H1 (cell line): ENCODE measurements around the gene PLVAP. TPM values are rescaled to one million over a fixed set of nuclear protein-coding genes. Genes with fewer than 3 reads are reported as not detected.
A peak's percentile ranks its signal among the peaks of the same experiment; 100 is the strongest.

Source experiments
- CTCF ChIA-PET: fragments of 300-600 bp; sonication (Branson Sonifier 250); formaldehyde crosslinking; loops from one replicate; lab custom pipeline; 2021; ENCODE audit not compliant: partially characterized antibody; lab: Charles Lee
- POLR2A ChIA-PET: fragments of 300-600 bp; sonication (Branson Sonifier 250); formaldehyde crosslinking; loops from one replicate; lab custom pipeline; 2021; ENCODE audit warnings: inconsistent platforms; ENCODE audit not compliant: partially characterized antibody; lab: Charles Lee
- DNase-seq, 2 experiments: peaks; one replicate each; pipeline versions ENCODE4 v3.0.0 to v3.0.0-alpha.2; 2010 to 2022; ENCODE audit warnings: low spot score in 2 of 2, low read depth in 1 of 2, mixed read lengths in 1 of 2
- FAIRE-seq: peaks from 2 replicates; lab custom pipeline; 2011; peaks lifted over from hg19 to GRCh38; lab: Jason Lieb, UNC
- H2AFZ ChIP-seq: 2 replicates; pipeline ENCODE4 v1.8.1; 2012; ENCODE audit warnings: low read length, inconsistent platforms
- H2AK5ac ChIP-seq: 2 replicates; pipeline ENCODE4 v1.6.1; 2013; ENCODE audit warnings: low read depth, low read length
- H2BK120ac ChIP-seq: replicated peaks from 2 replicates; pipeline ENCODE3; 2013; ENCODE audit warnings: low read depth, low read length, inconsistent platforms
- H2BK12ac ChIP-seq: 2 replicates; pipeline ENCODE4 v1.6.1; 2013; ENCODE audit warnings: low read depth, low read length
- H2BK15ac ChIP-seq: 2 replicates; pipeline ENCODE4 v1.6.1; 2013; ENCODE audit warnings: low read length
- H2BK20ac ChIP-seq: 2 replicates; pipeline ENCODE4 v1.6.1; 2013; ENCODE audit warnings: low read length
- H2BK5ac ChIP-seq: 2 replicates; pipeline ENCODE4 v1.6.1; 2013; ENCODE audit warnings: low read depth, low read length
- H3K14ac ChIP-seq: 2 replicates; pipeline ENCODE4 v1.6.1; 2013; ENCODE audit warnings: inconsistent platforms; ENCODE audit not compliant: insufficient read length
- H3K18ac ChIP-seq: 2 replicates; pipeline ENCODE4 v1.6.1; 2013; ENCODE audit warnings: low read length; ENCODE audit errors: extremely low read depth
- H3K23ac ChIP-seq: 2 replicates; pipeline ENCODE4 v1.6.1; 2013; ENCODE audit warnings: inconsistent platforms; ENCODE audit not compliant: insufficient read length
- H3K23me2 ChIP-seq: 2 replicates; pipeline ENCODE4 v1.6.1; 2013; ENCODE audit warnings: low read depth, low read length
- H3K27ac ChIP-seq: 2 replicates; pipeline ENCODE4 v1.6.1; 2011; ENCODE audit warnings: low read depth, low read length, inconsistent platforms
- H3K27me3 ChIP-seq, 4 experiments: replicated peaks in 1 of 4; 1 replicate in 1 of 4; 2 replicates in 3 of 4; pipeline versions ENCODE4 v1.6.1 to v1.8.1; 2011 to 2013; ENCODE audit warnings: low read length in 3 of 4, mild to moderate bottlenecking in 3 of 4, inconsistent platforms in 2 of 4, mixed read lengths in 2 of 4, moderate library complexity in 1 of 4; ENCODE audit not compliant: control insufficient read depth in 3 of 4, insufficient read depth in 3 of 4; ENCODE audit errors: extremely low read depth in 1 of 4
- H3K36me3 ChIP-seq, 4 experiments: 2 replicates each; pipeline versions ENCODE4 v1.6.1 to v1.8.1; 2011 to 2013; ENCODE audit warnings: mild to moderate bottlenecking in 4 of 4, low read length in 3 of 4, moderate library complexity in 2 of 4, control low read depth in 1 of 4, inconsistent platforms in 1 of 4; ENCODE audit not compliant: insufficient read depth in 4 of 4, control insufficient read depth in 2 of 4
- H3K4ac ChIP-seq: replicated peaks from 2 replicates; pipeline ENCODE3; 2013; ENCODE audit warnings: low read length, low read depth, mixed read lengths, inconsistent platforms; ENCODE audit not compliant: insufficient read length
- H3K4me1 ChIP-seq, 4 experiments: replicated peaks in 1 of 4; 1 replicate in 1 of 4; 2 replicates in 3 of 4; pipeline versions ENCODE4 v1.6.1 to v1.8.1; 2011 to 2013; ENCODE audit warnings: low read length in 3 of 4, inconsistent platforms in 2 of 4, mixed read lengths in 1 of 4; ENCODE audit not compliant: insufficient read depth in 4 of 4, control insufficient read depth in 3 of 4
- H3K4me2 ChIP-seq, 2 experiments: 2 replicates each; pipeline versions ENCODE4 v1.6.1 to v1.8.1; 2011 to 2013; ENCODE audit warnings: low read depth in 2 of 2, low read length in 2 of 2, control low read depth in 1 of 2, inconsistent platforms in 1 of 2, mild to moderate bottlenecking in 1 of 2; ENCODE audit not compliant: insufficient read depth in 1 of 2
- H3K4me3 ChIP-seq, 4 experiments: fragments of 200-600, 300-600 bp in 1 of 4; sonication (generic), shearing (Covaris generic), sonication (Bioruptor Twin) in 1 of 4; 2 replicates each; pipeline versions ENCODE4 v1.5.1 to v1.8.1; 2011 to 2016; ENCODE audit warnings: low read length in 4 of 4, low read depth in 3 of 4, control low read depth in 2 of 4, inconsistent platforms in 2 of 4, mild to moderate bottlenecking in 2 of 4, mixed read lengths in 1 of 4, moderate library complexity in 1 of 4; ENCODE audit not compliant: insufficient read depth in 2 of 4; ENCODE audit errors: extremely low read depth in 1 of 4
- H3K56ac ChIP-seq: replicated peaks from 2 replicates; pipeline ENCODE3; 2013; ENCODE audit warnings: low read depth, mild to moderate bottlenecking, mixed read lengths, low read length, inconsistent platforms; ENCODE audit not compliant: insufficient read length
- H3K79me1 ChIP-seq: 2 replicates; pipeline ENCODE4 v1.6.1; 2013; ENCODE audit warnings: low read depth, low read length, control low read depth
- H3K79me2 ChIP-seq, 2 experiments: 2 replicates each; pipeline versions ENCODE4 v1.6.1 to v1.8.1; 2012 to 2013; ENCODE audit warnings: low read length in 2 of 2, mild to moderate bottlenecking in 2 of 2, inconsistent platforms in 1 of 2; ENCODE audit not compliant: insufficient read depth in 2 of 2, control insufficient read depth in 1 of 2
- H3K9ac ChIP-seq, 4 experiments: replicated peaks in 1 of 4; 1 replicate in 1 of 4; 2 replicates in 3 of 4; pipeline versions ENCODE4 v1.6.1 to v1.8.1; 2011 to 2013; ENCODE audit warnings: low read depth in 3 of 4, low read length in 3 of 4, control low read depth in 2 of 4, mild to moderate bottlenecking in 2 of 4, moderate library complexity in 2 of 4, inconsistent platforms in 1 of 4; ENCODE audit errors: extremely low read depth in 1 of 4
- H3K9me3 ChIP-seq, 2 experiments: 2 replicates each; pipeline versions ENCODE4 v1.6.1 to v1.8.1; 2012 to 2013; ENCODE audit warnings: mild to moderate bottlenecking in 2 of 2, moderate library complexity in 2 of 2, control low read depth in 1 of 2, inconsistent platforms in 1 of 2, low read depth in 1 of 2, low read length in 1 of 2, mixed read lengths in 1 of 2; ENCODE audit not compliant: insufficient read depth in 2 of 2
- H4K20me1 ChIP-seq, 2 experiments: replicated peaks in 1 of 2; 2 replicates each; pipeline versions ENCODE3 to v1.8.1; 2011 to 2013; ENCODE audit warnings: inconsistent platforms in 2 of 2, low read length in 2 of 2, mild to moderate bottlenecking in 1 of 2; ENCODE audit not compliant: insufficient read depth in 2 of 2, control insufficient read depth in 1 of 2
- H4K5ac ChIP-seq: 2 replicates; pipeline ENCODE4 v1.6.1; 2013; ENCODE audit warnings: low read length, low read depth, mixed read lengths, inconsistent platforms; ENCODE audit not compliant: insufficient read length
- H4K8ac ChIP-seq: 2 replicates; pipeline ENCODE4 v1.8.0; 2013; ENCODE audit warnings: mild to moderate bottlenecking, moderate library complexity, low read length, inconsistent platforms; ENCODE audit not compliant: insufficient read depth; ENCODE audit errors: extremely low read depth
- H4K91ac ChIP-seq: replicated peaks from 2 replicates; pipeline ENCODE3; 2013; ENCODE audit warnings: low read length, mixed read lengths, inconsistent platforms; ENCODE audit not compliant: insufficient read length
- EGR1 ChIP-seq: IDR thresholded peaks from 2 replicates; pipeline ENCODE4 v1.6.1; 2011; ENCODE audit warnings: low read depth, low read length, borderline replicate concordance
- EP300 ChIP-seq, 2 experiments: IDR thresholded peaks; 1 replicate in 1 of 2; 2 replicates in 1 of 2; pipeline ENCODE4 v1.6.1; 2011 to 2012; ENCODE audit warnings: low read depth in 2 of 2, low read length in 2 of 2, mild to moderate bottlenecking in 2 of 2, borderline replicate concordance in 1 of 2, inconsistent platforms in 1 of 2, moderate library complexity in 1 of 2
- EZH2 ChIP-seq: fragments of 200-600 bp; sonication (generic); IDR thresholded peaks from 2 replicates; pipeline ENCODE4 v1.7.1; 2012; ENCODE audit warnings: low read depth, mild to moderate bottlenecking, moderate library complexity, low read length, inconsistent platforms; ENCODE audit not compliant: severe bottlenecking
- FOSL1 ChIP-seq: IDR thresholded peaks from 2 replicates; pipeline ENCODE4 v1.6.1; 2011; ENCODE audit warnings: mild to moderate bottlenecking, low read depth, low read length, moderate library complexity; ENCODE audit not compliant: insufficient read depth
- HDAC2 ChIP-seq, 2 experiments: fragments of 300-600 bp in 1 of 2; sonication (generic) in 1 of 2; IDR thresholded peaks; 2 replicates each; pipeline ENCODE4 v1.6.1; 2011 to 2012; ENCODE audit warnings: low read depth in 2 of 2, low read length in 2 of 2, mild to moderate bottlenecking in 2 of 2, moderate library complexity in 2 of 2, borderline replicate concordance in 1 of 2, inconsistent platforms in 1 of 2
- KDM1A ChIP-seq: fragments of 200-600, 300-600 bp; sonication (generic); IDR thresholded peaks from 2 replicates; pipeline ENCODE4 v1.7.1; 2016; ENCODE audit warnings: mild to moderate bottlenecking, low read length, borderline replicate concordance
- NANOG ChIP-seq: IDR thresholded peaks from 2 replicates; pipeline ENCODE4 v1.6.1; 2011; ENCODE audit warnings: low read length, low read depth, mild to moderate bottlenecking, inconsistent platforms; ENCODE audit not compliant: insufficient read depth, poor library complexity, severe bottlenecking
- POLR2AphosphoS5 ChIP-seq: IDR thresholded peaks from 2 replicates; pipeline ENCODE4 v1.6.1; 2011; ENCODE audit warnings: low read depth, low read length
- SIN3A ChIP-seq, 2 experiments: IDR thresholded peaks in 1 of 2; conservative IDR thresholded peaks in 1 of 2; 2 replicates each; pipeline ENCODE4 v1.6.1; 2011 to 2012; ENCODE audit warnings: low read length in 2 of 2, improper control_type of control experiment in 1 of 2, low read depth in 1 of 2, mild to moderate bottlenecking in 1 of 2
- SP4 ChIP-seq: IDR thresholded peaks from 2 replicates; pipeline ENCODE4 v1.6.1; 2012; ENCODE audit warnings: low read length, inconsistent platforms
- SRF ChIP-seq: IDR thresholded peaks from 2 replicates; pipeline ENCODE4 v1.6.1; 2011; ENCODE audit warnings: mild to moderate bottlenecking, low read depth, low read length, moderate library complexity
- TAF1 ChIP-seq: IDR thresholded peaks from 2 replicates; pipeline ENCODE4 v1.6.1; 2011; ENCODE audit warnings: mild to moderate bottlenecking, low read depth, low read length
- TEAD4 ChIP-seq: IDR thresholded peaks from 2 replicates; pipeline ENCODE4 v1.6.1; 2012; ENCODE audit warnings: low read depth, low read length, inconsistent platforms, mixed read lengths
- WGBS, 2 experiments: shearing (Covaris generic) in 1 of 2; methylation state at CpG; one replicate each; pipeline versions ENCODE4 v1.1.6 to v1.1.7; 2013 to 2015; ENCODE audit warnings: low lambda C conversion rate in 2 of 2, mixed read lengths in 2 of 2, inconsistent platforms in 1 of 2, low coverage in 1 of 2, missing lambda C conversion rate in 1 of 2; ENCODE audit not compliant: insufficient replicate concordance in 2 of 2, insufficient coverage in 1 of 2, insufficient read length in 1 of 2; ENCODE audit errors: extremely low coverage in 1 of 2, missing lambda C conversion rate in 1 of 2; 5-methylcytosine and 5-hydroxymethylcytosine counted together
- polyA plus RNA-seq, 7 experiments: library from polyadenylated mRNA; depleted of rRNA in 3 of 7; stranded (reverse) in 5 of 7; unstranded in 2 of 7; fragments of >200 nt in 5 of 7; fragments of 200-250 nt in 2 of 7; gene quantifications; 1 replicate in 5 of 7; 2 replicates in 1 of 7; 4 replicates in 1 of 7; pipeline versions ENCODE4 v1.2.1 to v1.2.3, GENCODE V29; 2011 to 2013; ENCODE audit warnings: missing spikeins in 2 of 7, mixed read lengths in 2 of 7
- total RNA-seq: library from RNA; stranded (reverse); fragmentation: NEBNext Ultra II Directional; extraction: Animal tissue kit (Norgen Biotek cat#: 25700); gene quantifications from 2 replicates; pipeline ENCODE4 v1.2.1, GENCODE V29; 2021

Gene PLVAP
- total and polyA plus RNA-seq, 2 of the 8 experiments (the other 6 are each of a cell fraction or from before 2014, with no cell fraction given) = 0.32 TPM; not detected in 1

DNA sequence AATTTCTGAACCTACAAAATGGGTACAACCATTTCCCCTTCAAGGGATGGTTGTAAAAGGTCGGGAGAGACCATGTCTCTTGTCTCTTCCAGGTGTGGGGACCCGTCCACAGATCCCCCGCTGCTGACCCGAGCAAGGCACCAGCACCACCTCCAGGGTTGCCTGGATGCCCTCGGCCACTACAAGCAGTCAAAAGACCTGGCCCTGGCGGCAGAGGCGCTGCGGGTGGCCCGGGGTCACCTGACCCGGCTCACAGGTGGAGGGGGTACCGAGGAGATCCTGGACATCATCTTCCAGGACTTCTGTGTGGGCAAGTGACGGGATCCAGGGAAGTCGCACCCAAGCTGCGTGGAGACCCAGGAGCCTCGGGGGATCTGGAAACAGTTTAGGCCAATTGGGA, 35.8 kb downstream of the PLVAP start:
- Histone ChIP-seq H3K9ac (no peak overlapping the region; a peak in 1 of 7 replicates), H4K20me1 (peaks cover 0 to 2% of the 10 kb centered on the region in 2 experiments), H4K91ac (no peak overlapping the region), H3K79me1 (peaks cover 3% of the 10 kb centered on the region), H3K23ac (no peak overlapping the region), H3K79me2 (no peaks in the 10 kb centered on the region), H2BK5ac (0 out of 2 replicates have a peak overlapping the region, but pooled peaks have one; percentile 75), H2AK5ac (no peak overlapping the region), H3K9me3 (no peaks in the 10 kb centered on the region), H3K18ac (no peak overlapping the region), H3K4ac (no peak overlapping the region), H3K36me3 (peaks cover 0 to 3% (median 0%) of the 10 kb centered on the region in 4 experiments; a peak in 1 of 8 replicates), H4K8ac (no peak overlapping the region), H3K27ac (no peak overlapping the region), H4K5ac (no peak overlapping the region), H3K4me2 (peak overlapping the region; percentile 17 to 71; a peak in 1 of 4 replicates), H3K4me3 (peak overlapping the region in 1 of 4 experiments; percentile 49; a peak in 2 of 8 replicates), H3K56ac (no peak overlapping the region), H2BK20ac (no peak overlapping the region), H3K23me2 (peaks cover 14% of the 10 kb centered on the region), H3K4me1 (peaks cover 0 to 25% (median 19%) of the 10 kb centered on the region in 4 experiments; a peak in 5 of 7 replicates), H2AFZ (no peak overlapping the region), H2BK120ac (no peak overlapping the region), H3K14ac (no peak overlapping the region), H2BK12ac (no peak overlapping the region), H2BK15ac (no peak overlapping the region), H3K27me3 (no peaks in the 10 kb centered on the region)
- WGBS, 2 experiments = 87% methylated on average over 14 of the region's 15 CpGs; no CpG with 5 or more reads in 1 of the 2 experiments
- FAIRE-seq = no peak
- ChIA-PET POLR2A (interaction anchor here (0.6 to 13.5 kb wide), 3 partner anchors 16 to 84 kb away, joined by 3 to 100 read pairs (median 4); no protein-coding TSS in a partner anchor), CTCF (interaction anchor here (0.5 to 13.5 kb wide), 6 partner anchors 11 to 263 kb away, joined by 3 to 153 read pairs (median 4); partner anchors contain the start of gene CCDC194)
- DNase-seq = no peak
- no peak for TF ChIP-seq EZH2
- no peak for TF ChIP-seq FOSL1
- no peak for TF ChIP-seq SP4
- TF ChIP-seq TEAD4 = no peak
- TF ChIP-seq POLR2AphosphoS5 = no peak
- TF ChIP-seq SIN3A (conservative IDR thresholded peaks at IDR 0.05 in 1 of 2, IDR thresholded peaks at IDR 0.05 in 1 of 2; ENCODE audit: low read depth in 1 of 2, low read length in 2 of 2) = no peak
- no peak for TF ChIP-seq TAF1
- TF ChIP-seq SRF = no peak
- TF ChIP-seq EP300 (IDR thresholded peaks at IDR 0.05; ENCODE audit: borderline replicate concordance in 1 of 2, low read depth in 2 of 2, low read length in 2 of 2) = no peak
- no peak for TF ChIP-seq EGR1
- no peak for TF ChIP-seq HDAC2 (IDR thresholded peaks at IDR 0.05; ENCODE audit: borderline replicate concordance in 1 of 2, low read depth in 2 of 2, low read length in 2 of 2)
- no peak for TF ChIP-seq NANOG
- no peak for TF ChIP-seq KDM1A
